Mesenteric fat pad (tissue), 1 donor: ENCODE results near the gene NRF1. TPM values are rescaled to one million over a fixed set of nuclear protein-coding genes. Genes with fewer than 3 reads are reported as not detected.
"Not testable (repeated sequence)": the region's sequence is repeated elsewhere in the genome, so short reads cannot be mapped to it uniquely, and the experiment has no call there.

Source experiments
- DNase-seq: peaks from one replicate; pipeline ENCODE4 v3.0.0-alpha.2; 2020; ENCODE audit warnings: low spot score
- total RNA-seq: library from RNA; stranded (reverse); fragmentation: NEBNext Ultra II Directional; extraction: Animal tissue kit (Norgen Biotek cat#: 25700); gene quantifications from one replicate; pipeline ENCODE4 v1.2.1, GENCODE V29; 2021
- donor health status: DM: yes; HTN: yes; CAD: no.

Gene NRF1
- total RNA-seq, 1 donor from 2014 or later = 16.2 TPM

DNA sequence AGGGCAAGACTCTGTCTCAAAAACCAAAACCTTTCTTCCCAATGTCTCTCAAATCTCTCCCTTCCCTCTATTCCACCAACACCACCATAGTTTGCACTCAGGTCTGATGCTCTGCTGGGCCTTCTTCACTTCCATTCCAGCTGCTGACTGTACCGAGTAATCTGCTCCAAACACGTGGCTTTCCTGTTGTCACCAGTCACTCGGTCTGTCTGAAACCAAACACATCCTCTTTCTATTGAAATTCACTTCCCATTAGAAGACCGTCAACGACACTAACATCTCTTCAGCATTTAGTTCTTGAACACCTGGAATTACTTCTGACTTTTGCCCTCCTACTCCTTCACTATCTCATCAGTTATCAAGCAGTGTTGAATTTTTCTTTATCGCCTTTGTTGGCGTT is 4.7 kb upstream of the NRF1 start:
- no peak for DNase-seq

DNA sequence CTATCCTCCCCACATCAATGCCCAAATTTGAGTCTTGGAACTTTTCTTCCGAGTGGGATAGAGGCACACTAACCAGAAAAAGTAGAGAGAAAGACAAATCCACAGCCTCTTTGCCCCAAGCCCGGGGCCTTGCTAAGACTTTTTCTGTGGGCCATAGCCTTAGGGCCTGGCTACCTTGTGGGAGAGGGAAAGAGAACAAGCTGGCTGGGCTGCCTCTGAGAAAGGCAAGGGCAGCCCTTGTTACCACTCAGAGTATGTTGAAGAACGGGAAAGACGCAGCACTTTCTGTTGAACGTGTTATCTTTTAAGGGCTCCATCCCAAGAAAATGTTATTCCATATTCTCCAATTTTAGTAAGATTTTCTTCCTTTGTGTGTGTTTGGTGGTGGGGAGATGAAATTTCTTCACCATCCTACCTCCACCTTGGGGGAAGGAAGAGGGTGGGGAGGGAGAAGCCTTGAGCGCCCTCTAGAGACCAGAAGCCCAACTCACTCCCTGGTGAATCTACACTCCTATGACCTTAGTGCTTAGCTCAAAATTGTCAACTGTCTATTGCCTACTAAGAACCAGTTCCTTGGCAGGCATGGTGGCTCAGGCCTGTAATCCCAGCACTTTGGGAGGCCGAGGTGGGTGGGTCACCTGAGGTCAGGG is 3.9 kb upstream of the NRF1 start:
- no peak for DNase-seq

DNA sequence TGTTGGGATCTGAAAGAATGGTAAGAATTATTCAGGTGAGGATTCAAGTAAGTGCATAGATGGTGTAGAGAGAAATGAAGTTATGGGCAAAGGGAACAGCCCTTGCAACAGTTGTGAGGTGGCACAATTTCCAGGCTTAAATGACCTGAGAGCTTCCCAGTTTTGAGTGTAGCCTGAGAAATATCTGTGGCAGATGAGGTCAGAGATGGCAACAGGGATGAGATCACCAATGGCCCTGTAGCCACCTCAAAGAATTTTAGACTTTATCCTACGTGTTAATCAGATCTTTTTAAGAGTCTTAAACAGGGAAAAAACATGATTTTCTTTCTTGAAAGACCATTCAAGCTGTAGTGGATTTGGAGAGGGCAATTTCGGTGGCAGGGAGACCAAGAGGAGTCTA is 1.9 kb upstream of the NRF1 start:
- no peak for DNase-seq

DNA sequence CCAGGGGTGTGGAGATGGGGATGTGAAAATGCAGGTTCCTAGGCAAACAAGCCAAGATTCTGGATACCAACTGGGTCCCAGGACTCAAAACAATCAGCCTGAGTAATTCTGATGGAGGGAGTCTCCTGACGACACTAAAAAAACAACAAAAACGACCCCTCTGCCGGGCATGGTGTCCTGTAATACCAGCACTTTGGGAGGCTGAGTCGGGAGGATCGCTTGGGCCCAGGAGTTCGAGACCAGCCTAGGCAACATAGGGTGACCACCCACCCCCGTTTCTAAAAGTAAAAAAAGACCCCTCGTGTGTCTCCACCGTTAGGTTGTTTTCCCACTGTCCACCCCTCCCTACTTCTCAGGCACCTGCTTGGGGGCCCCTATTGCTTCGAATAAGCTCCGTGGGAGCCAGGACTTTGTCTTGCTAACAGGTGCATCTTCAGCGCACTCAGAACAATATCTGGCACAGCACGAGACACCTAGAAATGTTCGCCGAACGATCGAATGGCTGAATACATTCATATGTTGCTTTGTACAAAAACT is 743 bp upstream of the NRF1 start:
- no peak for DNase-seq

DNA sequence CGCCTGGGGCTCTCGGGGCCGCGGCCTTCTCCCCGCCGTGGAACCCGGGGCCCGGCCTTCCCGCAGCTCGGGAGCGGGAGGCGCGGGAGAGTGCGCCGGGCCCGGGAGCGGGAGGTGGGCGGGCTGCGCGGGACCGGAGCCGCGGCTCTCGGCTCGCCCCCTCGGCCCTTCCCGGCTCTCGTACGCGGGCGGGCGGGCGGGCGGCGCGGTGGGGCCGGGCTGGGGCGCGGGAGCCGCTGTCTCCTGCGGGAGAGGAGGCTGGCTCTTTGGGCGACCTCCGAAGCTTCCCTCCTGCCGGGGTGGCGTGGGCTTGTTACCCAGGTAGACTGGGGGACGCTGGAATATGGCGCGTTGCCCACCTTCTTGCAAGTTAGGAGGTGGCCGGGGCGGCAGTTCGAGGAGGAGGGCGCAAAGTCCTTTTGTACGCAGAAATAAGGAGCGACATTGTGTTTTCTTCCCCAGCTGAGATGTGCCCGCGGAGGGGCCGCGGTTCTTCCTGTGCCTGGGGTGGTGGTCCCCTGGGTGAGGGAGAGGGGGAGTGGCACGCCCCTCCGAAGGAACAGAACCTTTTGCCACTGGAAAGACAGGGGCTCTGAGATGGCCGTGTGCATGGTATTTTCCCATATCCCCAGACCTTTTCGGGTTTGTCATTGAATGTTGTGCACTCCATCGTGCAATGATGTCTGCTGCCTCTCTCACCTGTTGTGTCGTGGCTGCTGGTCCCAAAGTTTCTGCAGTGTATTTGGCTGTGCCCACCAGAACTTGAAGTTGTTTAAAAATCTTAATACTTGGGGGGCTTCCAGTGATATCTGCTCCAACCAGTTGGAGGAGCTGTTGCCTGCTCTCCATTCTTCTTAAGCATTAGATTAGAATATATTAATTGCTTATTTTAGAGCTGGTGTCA is 844 bp downstream of the NRF1 start:
- DNase-seq = no peak

DNA sequence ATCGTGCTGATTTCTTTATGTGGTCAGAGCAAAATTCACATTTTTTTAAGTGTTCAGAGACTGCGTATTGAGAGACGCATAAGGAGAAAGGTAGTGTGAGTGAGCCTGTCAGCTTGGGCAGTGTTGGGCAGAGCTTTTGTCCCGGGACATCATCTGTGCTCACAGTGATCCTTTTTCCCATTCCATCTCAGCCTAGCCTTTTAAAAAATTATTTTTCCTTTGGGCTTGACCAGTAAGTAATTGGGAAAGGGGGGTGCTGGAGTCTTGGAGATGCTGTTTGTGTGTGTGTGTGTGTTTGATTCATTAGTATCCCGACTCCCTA is 1.5 kb downstream of the NRF1 start:
- DNase-seq = no peak

DNA sequence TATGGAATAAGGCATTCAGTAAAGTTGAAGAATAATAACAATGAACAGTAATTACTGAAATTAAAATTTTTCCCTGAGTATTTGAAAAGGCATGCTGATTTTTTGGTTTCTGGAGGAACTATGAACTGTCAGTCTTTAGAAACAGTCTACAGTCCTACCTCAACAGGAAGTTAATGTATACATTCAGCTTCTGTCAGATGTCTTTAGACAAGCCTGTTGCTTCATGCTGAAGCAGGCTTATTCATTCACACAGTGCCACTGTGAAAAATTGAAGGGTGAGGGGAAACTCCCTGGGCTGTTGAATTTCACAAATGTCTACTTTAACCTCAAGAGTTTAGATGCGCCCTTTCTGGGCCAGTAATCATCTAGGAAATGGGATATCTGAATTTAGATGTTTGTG is 3.5 kb downstream of the NRF1 start:
- no peak for DNase-seq

DNA sequence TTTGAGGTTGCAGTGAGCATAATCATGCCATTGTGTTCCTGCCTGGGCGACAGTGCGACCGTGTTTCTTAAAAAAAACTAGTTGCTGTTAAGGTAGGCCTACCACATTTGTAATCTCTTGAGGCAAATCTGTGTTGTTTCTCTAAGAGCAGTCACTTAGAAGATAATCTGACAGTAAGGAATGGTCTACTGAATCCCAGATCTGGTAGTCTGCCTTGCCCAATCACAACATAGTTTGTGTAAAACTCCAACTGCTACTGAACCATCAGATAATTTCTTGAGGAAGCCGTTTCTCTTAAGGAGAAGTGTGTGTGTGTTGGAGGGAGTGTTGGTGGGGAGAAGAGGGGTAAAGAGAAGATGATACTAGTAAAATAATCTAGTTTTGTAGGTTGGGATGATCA is 5.0 kb downstream of the NRF1 start:
- DNase-seq = no peak

DNA sequence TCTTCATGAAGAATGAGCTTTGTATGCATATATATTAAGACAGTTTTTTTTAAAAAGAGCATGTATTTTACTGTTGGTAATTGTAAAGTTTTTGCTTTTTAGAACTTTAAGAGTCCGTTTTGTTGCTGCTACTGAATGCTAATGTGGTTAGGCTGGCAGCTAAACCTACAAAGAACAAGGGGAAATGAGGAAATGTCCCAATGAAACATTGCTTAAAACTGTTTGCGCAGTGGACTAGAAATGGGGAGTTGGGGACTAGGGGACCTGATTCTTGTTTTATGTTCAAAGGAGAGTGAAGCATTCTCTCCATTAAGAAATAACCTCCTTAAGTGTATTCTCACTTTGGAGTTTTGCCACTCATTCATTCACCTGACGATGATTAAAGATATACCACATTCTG is 5.7 kb downstream of the NRF1 start:
- DNase-seq = no peak

DNA sequence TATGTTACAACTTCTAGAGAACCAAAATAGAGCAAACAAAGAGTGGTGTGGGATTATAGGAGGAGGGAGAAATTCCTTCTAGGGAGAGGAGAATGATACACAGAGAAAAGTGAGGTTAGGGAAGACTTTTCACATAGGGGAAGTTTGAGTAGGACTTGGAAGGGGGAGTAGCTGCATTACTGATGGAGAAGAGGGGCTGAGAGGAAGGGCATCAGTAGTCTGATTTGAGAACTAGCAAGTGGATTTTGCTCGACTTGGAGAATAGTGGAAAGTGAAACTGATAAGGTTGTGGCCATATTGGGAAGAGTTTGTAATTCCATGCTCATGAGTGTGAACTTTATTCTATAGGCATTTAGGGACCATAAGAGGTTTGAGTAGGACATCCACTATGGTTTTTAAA is 6.1 kb downstream of the NRF1 start:
- DNase-seq = no peak

DNA sequence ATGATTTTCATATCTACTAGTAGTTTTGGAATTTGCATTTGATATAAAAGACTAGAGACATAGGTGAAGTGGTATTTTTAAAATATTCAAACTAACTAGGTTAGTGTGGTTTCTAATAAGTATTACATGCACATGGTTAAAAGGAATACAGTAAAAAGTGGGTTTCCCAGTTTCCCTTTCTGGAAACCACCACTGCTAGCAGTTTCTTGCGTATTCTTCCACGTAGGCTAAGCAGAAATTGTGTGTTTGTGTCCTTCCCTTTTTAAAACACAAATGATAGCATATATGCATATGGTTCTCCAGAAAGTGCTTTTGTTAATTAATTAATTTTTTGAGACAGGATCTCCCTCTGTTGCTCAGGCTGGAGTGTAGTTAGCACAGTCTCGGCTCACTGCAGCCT is 15.4 kb downstream of the NRF1 start:
- DNase-seq = no peak

DNA sequence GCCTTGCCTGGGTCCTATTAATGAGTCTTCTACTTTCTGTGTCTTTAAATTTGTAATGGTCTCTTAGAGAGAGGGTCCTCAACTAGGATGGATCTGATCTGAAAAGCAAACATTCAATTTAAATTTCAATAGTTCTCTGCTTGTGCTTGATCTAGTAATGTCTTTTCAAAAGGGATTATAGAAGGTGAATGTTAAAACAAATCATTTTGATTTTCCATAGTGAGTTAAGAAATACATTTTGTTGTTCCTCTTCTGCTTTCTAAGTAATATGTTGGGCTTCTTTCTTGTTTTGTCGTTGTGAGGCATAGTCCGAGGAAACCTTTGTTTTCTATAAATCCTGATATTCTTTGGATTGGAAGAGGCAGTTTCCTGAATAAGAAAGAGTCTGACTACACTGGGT is 18.8 kb downstream of the NRF1 start:
- DNase-seq = no peak

DNA sequence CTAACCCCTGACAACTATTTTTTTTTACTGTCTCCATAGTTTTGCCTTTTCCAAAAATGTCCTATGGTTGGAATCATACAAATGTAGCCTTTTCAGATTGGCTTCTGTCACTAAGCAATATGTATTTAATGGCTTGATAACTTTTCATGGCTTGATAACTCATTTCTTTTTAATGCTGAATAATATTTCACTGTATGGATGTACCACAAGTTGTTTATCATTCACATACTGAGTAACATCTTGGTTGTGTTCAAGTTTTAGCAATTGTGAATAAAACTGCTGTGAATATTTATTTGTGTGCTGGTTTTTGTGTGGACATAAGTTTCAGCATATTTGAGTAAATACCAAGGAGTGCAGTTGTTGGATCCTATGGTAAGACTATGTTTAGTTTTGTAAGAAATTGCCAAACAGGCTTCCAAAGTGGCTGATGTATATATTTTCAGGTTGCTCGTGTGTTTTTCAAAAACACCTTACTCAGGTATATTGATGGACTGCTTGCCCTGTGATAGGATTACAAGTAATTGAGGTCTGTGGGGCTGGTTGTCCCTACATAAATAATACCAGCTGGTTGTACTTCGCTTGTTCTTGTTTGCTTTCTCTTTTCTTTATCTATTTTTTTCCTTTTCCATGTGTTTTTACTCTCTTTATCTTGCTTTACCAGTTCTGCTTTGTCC is 23.0 kb downstream of the NRF1 start:
- no peak for DNase-seq

DNA sequence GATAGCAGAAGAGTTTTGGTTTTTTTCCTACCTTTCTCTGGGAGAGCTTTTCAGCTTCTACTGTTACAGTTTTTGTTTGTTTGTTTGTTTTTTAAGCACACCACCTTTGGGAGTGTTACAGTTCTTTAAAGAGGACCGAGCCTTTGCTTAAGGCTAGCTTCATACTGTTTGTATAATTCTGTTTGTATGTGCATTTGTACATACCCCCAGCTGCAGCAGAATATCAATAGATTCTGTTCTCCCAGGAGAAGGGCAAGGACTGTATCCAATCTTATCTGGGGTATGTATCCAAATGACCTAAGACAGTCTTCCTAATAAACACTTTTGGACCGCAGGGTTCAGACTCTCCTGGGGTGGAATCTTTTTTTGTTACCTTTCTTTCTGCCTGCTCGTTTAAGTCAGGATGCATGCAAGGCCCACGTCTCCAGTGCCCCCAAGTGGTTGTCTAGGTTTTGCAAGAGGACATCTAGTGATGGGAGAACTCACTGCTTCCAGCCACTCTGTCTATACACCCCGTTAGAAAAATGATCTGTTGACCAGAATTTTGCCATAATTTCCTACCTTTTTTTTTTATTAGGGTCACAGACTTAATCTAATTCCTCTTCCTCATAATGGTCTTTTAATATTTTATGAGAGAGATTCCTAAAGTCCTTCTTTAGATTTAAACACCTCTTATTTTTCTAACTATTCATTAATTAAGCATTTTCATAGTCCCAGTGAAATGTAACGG is 23.9 kb downstream of the NRF1 start:
- DNase-seq = no peak

DNA sequence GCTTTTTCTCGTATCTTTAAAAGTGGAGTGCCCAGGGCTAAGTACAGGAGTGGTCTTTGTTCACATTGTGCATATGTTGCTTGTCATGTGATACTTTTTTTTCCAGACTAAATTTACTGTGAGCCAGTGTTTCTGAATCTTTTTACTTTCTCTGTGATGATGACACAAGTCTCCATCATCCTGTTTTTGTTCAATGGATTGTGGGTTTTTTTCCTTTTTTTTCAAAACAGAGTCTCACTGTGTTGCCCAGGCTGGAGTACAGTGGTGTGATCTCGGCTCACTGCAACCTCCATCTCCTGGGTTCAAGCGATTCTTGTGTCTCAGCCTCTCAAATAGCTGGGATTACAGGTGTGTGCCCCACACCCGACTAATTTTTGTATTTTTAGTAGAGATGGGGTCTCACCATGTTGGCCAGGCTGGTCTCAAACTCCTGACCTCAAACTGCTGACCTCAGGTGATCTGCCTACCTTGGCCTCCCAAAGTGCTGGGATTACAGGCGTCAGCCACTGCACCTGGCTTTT is 24.6 kb downstream of the NRF1 start:
- not testable (repeated sequence) for DNase-seq

DNA sequence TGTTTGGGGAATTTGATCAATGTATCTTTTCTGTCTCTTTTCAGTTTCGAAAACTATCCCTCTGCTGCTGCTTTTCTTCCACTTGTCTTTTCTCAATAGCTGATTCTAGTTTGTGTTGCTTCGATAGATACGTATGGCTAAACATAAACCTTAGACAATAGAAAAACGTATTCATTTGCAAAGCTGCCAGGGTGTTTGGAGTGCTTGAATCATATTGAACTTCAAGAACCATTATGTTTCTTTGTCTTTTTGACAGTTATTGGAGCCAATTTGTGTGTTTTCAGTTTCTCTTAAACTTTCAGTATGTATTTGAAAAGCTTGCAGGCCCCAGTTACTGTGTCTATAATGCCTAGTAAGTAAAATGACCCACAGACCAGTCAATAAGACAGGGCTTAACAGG is 25.1 kb downstream of the NRF1 start:
- DNase-seq = no peak

DNA sequence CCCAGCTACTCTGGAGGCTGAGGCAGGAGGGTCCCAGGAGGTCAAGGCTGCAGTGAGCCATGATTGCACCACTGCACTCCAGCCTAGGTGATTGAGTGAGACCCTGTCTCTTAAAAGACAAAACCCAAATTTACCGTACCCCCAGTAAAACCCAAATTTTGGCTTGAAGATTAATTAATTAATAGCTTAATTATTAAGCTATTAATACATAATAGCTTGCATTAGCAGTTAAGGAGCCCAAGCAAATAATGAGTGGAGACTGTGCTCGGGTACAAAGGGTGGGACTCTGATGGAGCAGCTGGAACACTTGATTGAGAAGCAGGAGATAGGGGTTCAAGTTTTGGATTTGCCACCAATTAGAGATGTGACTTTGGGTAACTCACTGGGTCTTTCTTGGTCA is 28.9 kb downstream of the NRF1 start:
- no peak for DNase-seq

DNA sequence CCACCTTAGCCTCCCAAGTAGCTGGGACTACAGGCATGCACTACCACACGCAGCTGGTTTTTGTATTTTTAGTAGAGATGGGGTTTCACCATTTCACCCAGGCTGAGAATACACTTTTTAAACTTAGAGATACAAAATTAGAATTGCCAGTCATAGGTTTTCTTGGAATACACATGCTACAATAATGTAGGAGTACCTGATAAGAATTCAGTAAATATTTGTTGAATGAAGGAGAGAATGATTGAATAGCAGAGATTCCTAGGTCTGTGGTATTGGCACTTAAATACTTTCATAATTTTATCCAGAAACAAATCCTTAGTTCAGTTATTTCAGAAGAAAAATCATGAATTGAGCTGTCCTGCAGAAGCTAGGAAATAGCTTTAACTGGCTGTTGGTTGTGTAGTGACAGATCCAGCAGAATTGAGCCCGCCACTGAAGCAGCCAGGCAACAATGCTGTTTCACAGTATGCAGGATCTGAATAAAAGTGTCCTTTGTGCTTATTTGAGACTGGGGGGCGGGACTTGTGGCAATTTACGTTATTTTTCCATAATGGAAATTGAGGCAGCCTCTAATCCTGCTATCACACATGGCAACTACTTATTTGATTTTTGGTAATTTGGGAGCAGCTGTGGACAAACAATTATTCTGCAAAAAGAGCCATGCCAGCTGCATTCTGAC is 31.5 kb downstream of the NRF1 start:
- no peak for DNase-seq

DNA sequence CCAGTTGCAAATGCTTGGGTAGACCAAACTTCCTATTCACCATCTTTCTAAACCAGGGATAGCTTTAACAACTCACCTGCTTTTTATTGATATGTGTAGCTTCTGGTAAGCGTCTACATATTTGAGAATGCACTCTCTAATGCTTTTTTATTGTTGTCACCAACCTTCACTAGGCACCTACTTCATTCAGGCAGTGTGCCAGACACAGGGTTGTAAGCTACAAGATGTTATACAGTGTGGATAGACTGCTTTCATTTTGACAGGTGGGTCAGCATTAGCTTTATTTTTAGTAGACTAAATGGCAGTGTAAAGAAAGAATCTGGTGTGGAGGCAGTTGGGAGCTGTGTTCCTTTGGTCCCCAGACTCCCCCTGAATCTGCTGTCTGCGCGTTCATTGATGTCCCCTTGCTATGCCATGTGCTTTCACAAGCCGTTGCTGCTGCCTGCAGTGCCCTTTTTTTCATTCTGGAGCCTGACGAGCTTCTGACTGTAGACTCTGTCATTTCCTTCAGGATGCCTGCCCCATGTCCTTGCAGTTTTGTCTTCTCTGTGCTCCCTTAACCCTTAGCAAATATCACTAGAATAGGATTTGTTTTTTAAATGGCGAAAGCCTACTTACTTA is 32.1 kb downstream of the NRF1 start:
- DNase-seq = no peak

DNA sequence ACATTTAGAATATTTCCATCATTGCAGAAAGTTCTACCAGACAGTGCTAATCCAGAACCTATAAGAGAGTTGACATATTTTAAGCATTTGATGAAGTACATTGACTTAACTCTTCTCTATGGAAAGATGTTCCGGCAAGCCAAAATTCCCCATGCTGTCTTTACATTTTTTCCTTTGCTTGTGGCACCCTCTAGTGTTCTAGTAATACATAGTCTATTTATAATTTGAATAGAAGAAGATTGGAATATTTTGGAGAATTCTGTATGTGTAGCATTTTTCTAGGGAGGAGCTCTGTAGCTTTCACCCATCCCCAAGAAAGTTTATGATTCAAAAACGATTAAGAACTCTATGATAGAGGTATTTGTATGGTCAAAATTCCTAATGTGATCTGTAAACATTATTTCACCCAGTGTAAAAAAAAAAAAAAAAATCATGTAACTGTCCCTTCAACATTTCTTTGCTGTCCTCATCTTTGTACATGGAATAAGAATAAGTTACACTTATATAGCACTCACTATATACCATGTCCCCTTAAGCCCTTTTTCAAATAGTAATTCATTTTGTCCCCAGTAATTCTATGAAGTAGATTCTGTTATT is 33.2 kb downstream of the NRF1 start:
- DNase-seq = no peak
